HG03025 (cell line): Measurements from ENCODE around the gene STAG3.
"Not testable (repeated sequence)": the region's sequence is repeated elsewhere in the genome, so short reads cannot be mapped to it uniquely, and the experiment has no call there.

Experiments used
- ATAC-seq: cut with Tn5 transposase; IDR thresholded peaks from one replicate; pipeline ENCODE4 v1.9.1; 2021; ENCODE audit warnings: mild to moderate bottlenecking, moderate library complexity; ENCODE audit not compliant: unreplicated experiment, low FRiP score

STAG3 gene

GRCh38 chr7:100200693-100201092 is 23.0 kb downstream of the STAG3 start:
- ATAC-seq = no peak

- ATAC-seq = no peak
These were observed 26.7 kb downstream of the STAG3 start for GRCh38 chr7:100204454-100204853.

- no peak for ATAC-seq
These were observed 31.2 kb downstream of the STAG3 start for GRCh38 chr7:100208911-100209408.

GRCh38 chr7:100209493-100209892 is 31.8 kb downstream of the STAG3 start:
- no peak for ATAC-seq

GRCh38 chr7:100210805-100211204 is 33.1 kb downstream of the STAG3 start:
- no peak for ATAC-seq

GRCh38 chr7:100211342-100211780 is 33.6 kb downstream of the STAG3 start:
- ATAC-seq = no peak

GRCh38 chr7:100212631-100213286 is 35.0 kb downstream of the STAG3 start:
- no peak for ATAC-seq

GRCh38 chr7:100213672-100214071 is 36.0 kb downstream of the STAG3 start:
- ATAC-seq = no peak

- not testable (repeated sequence) for ATAC-seq
These were observed 36.6 kb downstream of the STAG3 start for GRCh38 chr7:100214356-100214755.

GRCh38 chr7:100215895-100216294 is 38.2 kb downstream of the STAG3 start:
- ATAC-seq = no peak

GRCh38 chr7:100217934-100218333 is 40.2 kb downstream of the STAG3 start:
- ATAC-seq = not testable (repeated sequence)

GRCh38 chr7:100219271-100219737 is 41.6 kb downstream of the STAG3 start:
- no peak for ATAC-seq

GRCh38 chr7:100219801-100220585 is 42.3 kb downstream of the STAG3 start, which contains the start of gene PVRIG:
Gene PVRIG, plus strand, starts transcription at chr7:100219949. Its CDS starts 22 bp downstream, at chr7:100219971.
- not testable (repeated sequence) for ATAC-seq

GRCh38 chr7:100220586-100221230 is 43.0 kb downstream of the STAG3 start:
- ATAC-seq = no peak

GRCh38 chr7:100221231-100221718 is 43.6 kb downstream of the STAG3 start:
- ATAC-seq = no peak

- ATAC-seq = no peak
These were observed 44.2 kb downstream of the STAG3 start for GRCh38 chr7:100221767-100222444.

- no peak for ATAC-seq
These were observed 44.9 kb downstream of the STAG3 start for GRCh38 chr7:100222445-100223132.

- not testable (repeated sequence) for ATAC-seq
These were observed 45.7 kb downstream of the STAG3 start for GRCh38 chr7:100223376-100223927.

- not testable (repeated sequence) for ATAC-seq
These were observed 47.2 kb downstream of the STAG3 start for GRCh38 chr7:100224891-100225290.
